Measurements from ENCODE around the gene MCC. TPM values are rescaled to one million over a fixed set of nuclear protein-coding genes. Genes with fewer than 3 reads are reported as not detected.
A peak's percentile ranks its signal among the peaks of the same experiment; 100 is the strongest.

The MCC gene
- total RNA-seq, 1 donor from 2014 or later = 46.1 TPM

GRCh38 chr5:113034182-113034773 lies 454.0 kb downstream of the MCC start:
- Mint-ChIP-seq H3K27ac (ENCODE audit: unreplicated experiment) (no peak overlapping the region), H3K27me3 (ENCODE audit: unreplicated experiment) (peaks cover 11% of the 10 kb centered on the region), H3K36me3 (ENCODE audit: unreplicated experiment) (peaks cover 16% of the 10 kb centered on the region), H3K4me1 (ENCODE audit: low read depth, unreplicated experiment) (peaks cover 31% of the 10 kb centered on the region), H3K4me3 (ENCODE audit: unreplicated experiment) (no peak overlapping the region), H3K9me3 (ENCODE audit: unreplicated experiment) (peaks cover 22% of the 10 kb centered on the region)
- no peak for DNase-seq
- no peak for TF ChIP-seq CTCF (IDR thresholded peaks at IDR 0.05; ENCODE audit: partially characterized antibody, unreplicated experiment)

- Mint-ChIP-seq H3K27ac (ENCODE audit: unreplicated experiment) (no peak overlapping the region), H3K27me3 (ENCODE audit: unreplicated experiment) (peaks cover 13% of the 10 kb centered on the region), H3K4me3 (ENCODE audit: unreplicated experiment) (no peak overlapping the region), H3K4me1 (ENCODE audit: low read depth, unreplicated experiment) (peaks cover 21% of the 10 kb centered on the region), H3K9me3 (ENCODE audit: unreplicated experiment) (peaks cover 14% of the 10 kb centered on the region), H3K36me3 (ENCODE audit: unreplicated experiment) (peaks cover 8% of the 10 kb centered on the region)
- no peak for DNase-seq
- TF ChIP-seq CTCF (IDR thresholded peaks at IDR 0.05; ENCODE audit: partially characterized antibody, unreplicated experiment) = no peak
Measured at GRCh38 chr5:113031557-113031956, 456.7 kb downstream of the MCC start.

- no peak overlapping the region for H3K4me3 Mint-ChIP-seq (ENCODE audit: unreplicated experiment)
- peaks cover 22% of the 10 kb centered on the region for H3K4me1 Mint-ChIP-seq (ENCODE audit: low read depth, unreplicated experiment)
- peak overlapping the region; percentile 57 for H3K27ac Mint-ChIP-seq (ENCODE audit: unreplicated experiment)
- H3K36me3 Mint-ChIP-seq (ENCODE audit: unreplicated experiment) = peaks cover 9% of the 10 kb centered on the region
- no peak for TF ChIP-seq CTCF (IDR thresholded peaks at IDR 0.05; ENCODE audit: partially characterized antibody, unreplicated experiment)
- no peak for DNase-seq
- H3K27me3 Mint-ChIP-seq (ENCODE audit: unreplicated experiment) = peaks cover 14% of the 10 kb centered on the region
- H3K9me3 Mint-ChIP-seq (ENCODE audit: unreplicated experiment) = peaks cover 16% of the 10 kb centered on the region
Measured at GRCh38 chr5:113031104-113031503, 457.1 kb downstream of the MCC start.

- peaks cover 16% of the 10 kb centered on the region for H3K4me1 Mint-ChIP-seq (ENCODE audit: low read depth, unreplicated experiment)
- peaks cover 12% of the 10 kb centered on the region for H3K27me3 Mint-ChIP-seq (ENCODE audit: unreplicated experiment)
- H3K27ac Mint-ChIP-seq (ENCODE audit: unreplicated experiment) = peak overlapping the region; percentile 12
- DNase-seq = no peak
- TF ChIP-seq CTCF (IDR thresholded peaks at IDR 0.05; ENCODE audit: partially characterized antibody, unreplicated experiment) = no peak
- peaks cover 4% of the 10 kb centered on the region for H3K36me3 Mint-ChIP-seq (ENCODE audit: unreplicated experiment)
- H3K4me3 Mint-ChIP-seq (ENCODE audit: unreplicated experiment) = no peak overlapping the region
- peaks cover 15% of the 10 kb centered on the region for H3K9me3 Mint-ChIP-seq (ENCODE audit: unreplicated experiment)
Measured at GRCh38 chr5:113029614-113030013, 458.6 kb downstream of the MCC start.

- Mint-ChIP-seq H3K27me3 (ENCODE audit: unreplicated experiment) (peaks cover 16% of the 10 kb centered on the region), H3K36me3 (ENCODE audit: unreplicated experiment) (peaks cover 4% of the 10 kb centered on the region), H3K4me3 (ENCODE audit: unreplicated experiment) (no peak overlapping the region), H3K27ac (ENCODE audit: unreplicated experiment) (no peak overlapping the region), H3K4me1 (ENCODE audit: low read depth, unreplicated experiment) (peaks cover 16% of the 10 kb centered on the region), H3K9me3 (ENCODE audit: unreplicated experiment) (peaks cover 12% of the 10 kb centered on the region)
- DNase-seq = no peak
- TF ChIP-seq CTCF (IDR thresholded peaks at IDR 0.05; ENCODE audit: partially characterized antibody, unreplicated experiment) = no peak
Measured at GRCh38 chr5:113027431-113027830, 460.8 kb downstream of the MCC start.
